Kidney epithelial cell (primary cell): ENCODE results near the gene FNDC5. TPM values are rescaled to one million over a fixed set of nuclear protein-coding genes. Genes with fewer than 3 reads are reported as not detected.

Source experiments
- DNase-seq: peaks from one replicate; pipeline ENCODE4 v3.0.0-alpha.2; 2010; ENCODE audit warnings: low read depth
- H3K27me3 ChIP-seq: 2 replicates; pipeline ENCODE4 v1.6.0; 2011; ENCODE audit warnings: low read length; ENCODE audit not compliant: control insufficient read depth, insufficient read depth
- H3K36me3 ChIP-seq: 2 replicates; pipeline ENCODE4 v1.5.1; 2011; ENCODE audit warnings: low read length; ENCODE audit not compliant: control insufficient read depth, insufficient read depth
- H3K4me3 ChIP-seq: 2 replicates; pipeline ENCODE4 v1.5.1; 2011; ENCODE audit warnings: low read depth, mild to moderate bottlenecking, control low read depth, low read length
- CTCF ChIP-seq: IDR thresholded peaks from 2 replicates; pipeline ENCODE4 v1.5.1; 2011; ENCODE audit warnings: mild to moderate bottlenecking, moderate library complexity, low read length, control low read depth, inconsistent platforms; ENCODE audit not compliant: insufficient read depth, poor library complexity, severe bottlenecking
- total RNA-seq: library from RNA; depleted of rRNA; stranded (reverse); fragments of >200 nt; gene quantifications from 2 replicates; pipeline ENCODE4 v1.2.3, GENCODE V29; 2015

FNDC5 gene
- total RNA-seq, 1 donor from 2014 or later: 0.08 TPM

GRCh38 chr1:32891241-32891570, 20.5 kb upstream of the FNDC5 start:
- H3K36me3 ChIP-seq: no peaks in the 10 kb centered on the region
- TF ChIP-seq CTCF: no peak
- H3K4me3 ChIP-seq: no peak overlapping the region
- DNase-seq: no peak
- peaks cover 23% of the 10 kb centered on the region for H3K27me3 ChIP-seq

GRCh38 chr1:32890516-32891240, 20.0 kb upstream of the FNDC5 start:
- H3K4me3 ChIP-seq: no peak overlapping the region
- DNase-seq: no peak
- no peak for TF ChIP-seq CTCF
- no peaks in the 10 kb centered on the region for H3K36me3 ChIP-seq
- H3K27me3 ChIP-seq: peaks cover 28% of the 10 kb centered on the region

- peaks cover 36% of the 10 kb centered on the region for H3K27me3 ChIP-seq
- DNase-seq: no peak
- no peaks in the 10 kb centered on the region for H3K36me3 ChIP-seq
- no peak overlapping the region for H3K4me3 ChIP-seq
- TF ChIP-seq CTCF: no peak
Observed at GRCh38 chr1:32889731-32890278, 19.1 kb upstream of the FNDC5 start.

- Histone ChIP-seq H3K4me3 (no peak overlapping the region), H3K36me3 (no peaks in the 10 kb centered on the region), H3K27me3 (peaks cover 45% of the 10 kb centered on the region)
- no peak for DNase-seq
- TF ChIP-seq CTCF: no peak
Observed at GRCh38 chr1:32888677-32889420, 18.1 kb upstream of the FNDC5 start.

GRCh38 chr1:32888134-32888533, 17.4 kb upstream of the FNDC5 start:
- Histone ChIP-seq H3K4me3 (no peak overlapping the region), H3K27me3 (peaks cover 52% of the 10 kb centered on the region), H3K36me3 (no peaks in the 10 kb centered on the region)
- DNase-seq: no peak
- no peak for TF ChIP-seq CTCF
